Activated CD8-positive, alpha-beta memory T cell treated with anti-CD3 and anti-CD28 coated beads, Interleukin-2, amount 50 U/mL, for 24 hours (primary cell): ENCODE data around the gene IGHMBP2.
"Not testable (repeated sequence)": the region's sequence is repeated elsewhere in the genome, so short reads cannot be mapped to it uniquely, and the experiment has no call there.

Experiments
- DNase-seq: peaks from one replicate; pipeline ENCODE4 v3.0.0-alpha.2; 2020; ENCODE audit errors: extremely low read depth

The IGHMBP2 gene

DNA sequence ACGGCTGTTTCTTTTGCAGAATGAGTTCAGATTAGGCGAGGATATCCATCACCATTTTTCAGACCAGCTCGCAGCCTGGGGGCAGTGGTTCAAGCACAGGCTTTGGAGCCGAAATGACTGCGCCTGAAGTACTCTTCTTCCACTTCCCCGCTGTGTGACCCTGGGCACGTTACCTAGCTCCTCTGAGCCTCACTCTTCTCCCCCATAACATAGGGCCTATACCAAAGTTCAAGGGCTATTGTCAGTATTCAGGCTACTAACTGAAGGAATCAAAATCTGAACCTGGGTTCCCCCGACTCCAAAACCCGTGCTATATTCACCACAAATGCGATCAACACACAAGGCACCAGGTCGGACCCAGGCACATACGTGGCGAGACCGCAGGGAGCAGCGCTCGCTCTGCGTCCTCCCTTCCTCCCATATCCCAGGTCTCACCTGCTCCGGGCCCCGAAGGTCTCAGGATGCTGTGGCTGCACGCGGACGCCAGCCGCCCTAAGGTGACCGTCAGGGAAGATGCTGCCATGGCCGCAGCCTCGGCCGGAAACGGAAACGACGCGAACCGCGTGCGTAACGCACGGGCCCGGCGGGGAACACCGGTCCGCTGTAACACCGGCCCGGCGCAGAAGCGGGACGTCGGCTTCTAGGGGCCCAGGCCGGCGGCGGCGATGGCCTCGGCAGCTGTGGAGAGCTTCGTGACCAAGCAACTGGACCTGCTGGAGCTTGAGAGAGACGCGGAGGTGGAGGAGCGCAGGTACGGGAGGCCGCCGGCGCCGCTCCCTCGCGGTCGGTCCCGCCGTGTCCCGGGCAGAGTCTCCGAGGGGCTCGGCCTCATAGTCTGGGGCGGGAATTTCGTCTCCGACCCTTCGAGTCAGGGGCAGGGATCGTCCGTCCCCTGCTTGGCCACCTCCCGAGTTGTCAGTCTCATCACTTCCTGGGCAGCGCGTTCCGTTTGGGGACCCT, at the start of gene IGHMBP2, which contains the start of gene MRPL21:
Gene IGHMBP2, plus strand, starts transcription at position 604 of the 960 bp plus-strand sequence. Its CDS starts 62 bp downstream, at position 666.
Gene MRPL21, minus strand, starts transcription at position 545 of the 960 bp plus-strand sequence. Its CDS starts 22 bp downstream, at position 523.
- peak; percentile 69 for DNase-seq

DNA sequence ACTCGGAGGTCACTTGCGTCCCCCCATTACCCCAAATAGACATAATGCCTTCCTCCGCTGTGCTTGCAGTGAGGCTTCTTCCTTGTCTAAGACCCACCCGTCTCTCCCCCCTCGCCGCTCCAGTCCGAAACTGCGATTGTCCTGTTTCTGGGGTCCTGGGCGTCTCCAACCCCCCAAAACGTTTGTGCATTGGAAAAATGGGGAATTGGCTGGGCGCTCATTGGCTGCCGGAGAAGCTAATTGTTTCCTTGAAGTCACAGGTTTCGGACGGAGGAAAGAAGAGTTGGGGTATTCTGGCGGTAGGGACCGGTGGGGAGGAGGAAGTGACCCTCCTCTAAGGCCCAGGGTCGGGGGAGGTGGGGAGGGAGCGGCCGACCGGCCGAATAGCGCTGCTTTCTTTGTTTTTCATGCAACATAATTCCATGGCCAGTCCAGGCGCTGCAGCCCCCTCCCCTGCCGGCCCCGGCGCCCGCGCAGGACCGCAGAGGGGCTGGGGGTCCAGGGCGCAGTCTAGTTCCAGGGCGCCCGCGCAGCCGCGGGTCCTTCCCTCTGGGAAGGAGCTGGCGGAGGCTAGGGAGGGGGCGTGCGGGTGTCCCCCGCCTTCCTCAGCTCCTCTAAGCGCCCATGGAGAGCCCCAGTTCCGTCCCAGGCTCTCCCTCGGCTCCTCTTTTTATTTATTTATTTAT, 49.3 kb upstream of the IGHMBP2 start:
- no peak for DNase-seq

DNA sequence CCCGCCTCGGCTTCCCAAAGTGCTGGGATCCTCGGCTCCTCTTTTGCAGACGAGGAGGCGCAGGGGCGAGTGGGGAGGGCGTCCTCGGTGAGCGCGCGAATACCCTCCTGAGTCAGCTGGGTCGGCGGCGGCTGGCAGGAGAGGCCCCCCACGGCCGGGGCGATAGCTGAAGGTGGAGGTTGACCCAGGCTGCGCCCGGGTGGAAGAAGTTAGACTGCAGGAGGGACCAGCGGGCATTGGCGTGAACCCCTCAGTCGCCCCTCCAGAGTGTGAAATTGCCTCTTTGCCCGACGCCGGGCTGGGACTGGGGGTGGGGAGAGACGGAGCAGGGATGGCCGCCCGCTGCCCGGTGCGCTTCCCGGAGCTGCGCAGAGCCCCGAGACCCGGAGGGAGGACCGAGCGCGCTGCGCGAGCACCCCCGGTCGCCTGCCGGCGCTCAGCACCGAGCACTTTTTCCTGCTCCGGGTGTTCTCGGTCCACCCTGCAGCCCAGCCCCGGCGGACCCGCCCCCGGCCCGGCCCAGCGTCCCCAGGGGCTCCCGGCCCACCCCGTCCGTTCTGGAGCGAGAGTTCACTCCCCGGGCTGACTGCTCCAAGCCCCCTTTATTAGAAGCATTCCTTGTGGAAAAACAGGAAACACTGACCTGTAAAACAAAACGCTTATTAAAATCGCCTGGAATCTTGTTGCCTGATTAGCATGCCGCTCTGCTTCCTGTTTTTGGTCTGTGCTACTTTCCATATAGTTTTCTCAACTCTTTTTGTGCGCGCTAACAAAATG, 48.3 kb upstream of the IGHMBP2 start:
- DNase-seq, result no peak

DNA sequence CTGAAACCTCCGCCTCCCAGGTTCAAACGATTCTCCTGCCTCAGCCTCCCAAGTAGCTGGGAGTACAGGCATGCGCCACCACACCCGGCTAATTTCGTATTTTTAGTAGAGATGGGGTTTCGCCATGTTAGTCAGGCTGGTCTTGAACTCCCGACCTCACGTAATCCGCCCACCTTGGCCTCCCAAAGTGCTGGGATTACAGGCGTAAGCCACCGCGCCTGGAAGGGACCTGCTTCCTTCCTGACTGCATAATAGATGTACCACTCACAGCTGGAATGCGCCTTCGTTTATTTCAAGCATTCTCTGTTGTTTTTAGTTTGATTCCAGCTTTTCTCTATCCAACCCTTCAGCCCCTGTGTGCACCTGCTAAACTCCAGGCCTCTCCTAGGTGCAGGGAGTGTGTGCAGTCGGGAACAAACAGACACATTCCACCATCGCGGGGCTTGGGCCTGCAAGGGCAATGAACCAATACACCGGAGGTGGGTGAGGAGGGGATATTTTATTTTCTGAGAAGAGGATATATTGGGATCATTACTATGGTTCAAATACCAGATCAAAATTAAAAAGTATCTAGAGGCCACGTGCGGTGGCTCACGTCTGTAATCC, 47.2 kb upstream of the IGHMBP2 start:
- not testable (repeated sequence) for DNase-seq

DNA sequence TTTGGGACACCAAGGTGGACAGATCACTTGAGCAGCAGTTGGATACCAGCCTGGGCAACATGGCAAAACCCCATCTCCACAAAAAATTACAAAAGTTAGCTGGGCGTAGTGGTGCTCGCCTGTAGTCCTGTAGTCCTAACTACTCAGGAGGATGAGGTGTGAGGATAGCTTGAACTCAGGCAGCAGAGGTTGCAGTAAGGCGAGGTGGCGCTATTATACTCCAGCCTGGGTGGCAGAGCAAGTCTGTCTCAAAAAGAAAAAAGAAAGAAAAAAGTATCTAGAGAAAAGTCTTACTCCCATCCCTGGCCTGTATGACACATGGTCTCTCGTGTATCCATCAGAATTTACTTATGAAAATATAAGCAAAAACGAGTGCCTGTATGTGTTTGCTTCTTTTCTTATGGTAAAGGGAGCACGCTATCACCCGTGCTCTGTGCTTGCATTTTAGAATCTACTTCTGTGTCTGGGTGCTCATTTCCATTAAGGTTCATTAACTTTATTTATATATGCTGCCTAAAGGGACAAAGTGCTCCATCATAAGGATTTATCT, 46.6 kb upstream of the IGHMBP2 start:
- no peak for DNase-seq

DNA sequence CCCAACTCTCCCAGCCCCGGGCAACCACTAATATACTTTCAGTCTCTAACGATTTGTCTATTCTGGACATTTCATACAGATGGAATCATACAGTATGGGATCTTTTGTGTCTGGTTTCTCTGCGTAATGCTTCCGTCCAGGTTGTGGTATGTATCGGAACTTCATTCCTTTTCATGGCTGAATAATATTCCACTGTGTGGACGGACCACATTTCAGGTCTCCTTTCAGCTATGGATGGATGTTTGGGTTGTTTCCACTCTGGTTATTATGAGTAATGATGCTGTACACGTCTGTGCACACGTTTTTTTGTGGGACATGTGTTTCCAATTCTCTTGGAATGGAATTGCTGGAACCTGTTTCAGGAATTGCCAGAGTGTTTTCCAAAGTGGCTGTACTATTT, 44.6 kb upstream of the IGHMBP2 start:
- no peak for DNase-seq

DNA sequence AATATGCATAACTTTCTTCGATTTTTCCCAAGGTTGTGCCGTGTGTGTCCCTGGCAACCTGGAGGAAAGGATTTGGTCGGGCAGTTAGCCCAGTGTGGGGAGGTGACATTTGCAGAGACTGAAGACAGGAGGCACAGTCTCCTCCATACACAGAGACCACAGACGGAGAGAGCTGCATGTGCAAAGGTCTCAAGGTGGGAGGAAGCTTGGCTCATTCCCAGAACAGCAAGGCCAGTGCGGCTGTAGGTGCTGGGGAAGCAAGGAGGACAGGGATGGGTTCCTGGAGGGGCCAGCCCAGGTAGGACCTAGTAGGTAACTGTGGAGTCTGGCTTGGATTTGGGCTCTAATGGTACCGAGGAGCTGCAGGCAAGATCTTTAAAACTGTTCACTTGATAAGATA, 41.3 kb upstream of the IGHMBP2 start:
- no peak for DNase-seq

DNA sequence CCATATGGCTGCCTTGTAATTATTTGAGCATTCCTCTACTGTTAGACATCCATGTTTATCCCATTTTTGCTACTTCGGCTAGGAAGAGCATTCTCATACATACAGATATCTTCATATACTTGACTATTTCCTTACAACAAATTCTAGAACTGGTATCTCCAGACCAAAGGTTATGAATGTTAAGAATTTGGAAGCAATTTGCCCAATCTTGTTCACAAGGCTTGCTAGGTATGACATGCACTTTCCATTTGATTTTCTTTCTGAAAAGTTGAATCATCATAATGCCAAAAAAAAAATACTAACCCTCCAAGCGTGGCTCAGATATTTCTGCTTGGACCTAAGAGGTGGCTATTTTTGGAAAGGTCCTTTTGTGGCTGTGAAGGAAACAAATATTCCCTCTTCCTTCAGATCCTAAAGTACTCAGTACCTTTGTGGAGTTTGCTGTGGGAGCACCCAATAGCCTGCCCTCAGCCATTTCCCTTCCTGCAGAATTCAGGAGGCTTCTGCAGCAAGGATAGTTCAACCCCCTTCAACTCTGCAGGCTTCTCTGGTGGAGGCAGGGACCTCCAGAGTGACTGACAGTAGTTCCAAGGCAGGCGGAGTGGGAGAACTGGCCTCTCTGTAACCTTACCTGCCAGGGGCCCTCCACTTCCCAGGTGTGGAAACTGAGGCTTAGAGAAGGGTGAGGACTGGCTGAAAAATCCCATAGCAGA, 40.0 kb upstream of the IGHMBP2 start:
- no peak for DNase-seq

DNA sequence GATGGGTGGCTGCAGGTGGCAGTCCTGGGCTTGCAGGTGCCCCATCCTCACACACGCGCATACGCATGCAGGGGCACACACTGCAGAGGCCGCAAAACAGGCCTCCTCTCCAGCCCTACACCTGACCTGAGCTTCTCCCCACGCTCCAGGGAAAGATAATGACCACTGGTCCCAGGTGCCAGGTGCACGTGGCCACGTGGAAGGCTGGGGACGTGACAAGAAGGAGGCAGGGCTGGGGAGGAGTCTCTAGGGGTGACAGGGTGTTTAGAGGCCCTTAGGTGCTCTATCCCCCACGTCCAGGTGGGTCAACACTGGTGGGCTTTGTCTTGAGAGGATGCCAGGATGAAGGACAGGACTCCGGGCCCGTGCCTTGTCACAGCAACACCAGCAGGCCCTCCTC, 38.5 kb upstream of the IGHMBP2 start:
- DNase-seq, result no peak

DNA sequence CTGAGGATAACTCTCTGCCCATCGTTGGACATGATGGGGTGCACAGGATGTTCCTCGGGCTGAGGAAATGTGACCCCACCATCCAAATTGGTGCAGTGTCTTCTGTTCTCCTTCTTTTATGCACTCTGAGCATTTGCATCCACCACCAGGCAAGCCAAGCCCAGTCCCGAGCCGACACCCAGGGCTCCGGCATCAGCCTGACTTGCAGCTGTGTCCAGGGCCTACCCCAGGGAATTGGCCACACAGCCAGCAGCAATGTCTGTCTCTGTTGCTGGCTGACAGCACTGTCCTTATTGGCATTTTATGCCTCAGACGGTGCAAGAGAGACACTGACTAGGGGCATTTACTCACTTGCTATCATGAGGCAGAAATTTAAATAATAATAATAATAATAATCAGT, 36.6 kb upstream of the IGHMBP2 start:
- DNase-seq, result no peak

DNA sequence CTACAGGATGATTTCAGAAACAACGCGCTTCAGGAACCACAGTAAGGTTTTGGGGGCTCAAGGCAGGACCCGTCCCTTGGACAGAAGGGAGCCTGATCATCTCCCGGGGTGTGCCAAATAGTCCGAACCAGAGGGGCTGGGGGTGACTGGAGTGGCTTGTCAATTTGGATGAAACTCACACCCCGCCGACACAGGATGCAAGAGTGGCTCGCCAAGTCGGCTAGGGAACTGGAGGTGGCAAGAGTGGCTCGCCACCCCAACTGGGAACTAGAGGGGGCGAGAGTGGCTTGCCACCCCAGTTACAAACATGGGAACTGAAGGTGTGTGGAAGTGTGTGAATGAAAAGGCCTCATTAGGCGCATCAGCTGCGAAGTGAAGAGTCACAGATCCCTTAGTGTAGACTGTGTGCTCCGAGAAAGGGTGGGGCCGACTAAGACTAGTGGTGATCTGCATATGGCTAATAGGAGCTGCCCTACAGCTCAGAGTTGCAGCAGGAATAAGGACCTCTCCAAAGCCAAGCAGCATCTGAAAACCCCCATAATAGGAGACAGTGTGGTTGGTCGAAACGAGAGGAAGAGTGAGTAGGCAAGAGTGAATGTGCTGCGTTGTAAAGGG, 35.4 kb upstream of the IGHMBP2 start:
- no peak for DNase-seq

DNA sequence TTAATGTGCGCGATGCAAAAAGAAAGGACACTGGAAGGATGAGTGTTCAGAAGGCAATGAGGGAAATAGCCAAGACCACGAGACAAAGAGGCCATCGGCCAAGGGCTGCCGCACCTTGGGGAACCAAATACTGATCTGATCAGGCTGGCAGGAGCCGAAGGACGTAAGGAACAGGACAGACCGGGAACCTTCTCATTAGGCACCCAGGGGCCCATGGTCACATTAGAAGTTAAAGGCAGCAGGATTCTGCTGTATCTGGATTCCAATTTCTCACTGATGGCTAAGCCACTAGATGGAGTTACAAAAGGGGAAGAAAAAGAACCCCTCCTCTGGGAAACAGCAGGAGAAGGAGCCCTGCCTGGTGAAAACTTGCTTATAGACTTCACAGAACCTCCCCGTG, 33.2 kb upstream of the IGHMBP2 start:
- DNase-seq, result no peak

DNA sequence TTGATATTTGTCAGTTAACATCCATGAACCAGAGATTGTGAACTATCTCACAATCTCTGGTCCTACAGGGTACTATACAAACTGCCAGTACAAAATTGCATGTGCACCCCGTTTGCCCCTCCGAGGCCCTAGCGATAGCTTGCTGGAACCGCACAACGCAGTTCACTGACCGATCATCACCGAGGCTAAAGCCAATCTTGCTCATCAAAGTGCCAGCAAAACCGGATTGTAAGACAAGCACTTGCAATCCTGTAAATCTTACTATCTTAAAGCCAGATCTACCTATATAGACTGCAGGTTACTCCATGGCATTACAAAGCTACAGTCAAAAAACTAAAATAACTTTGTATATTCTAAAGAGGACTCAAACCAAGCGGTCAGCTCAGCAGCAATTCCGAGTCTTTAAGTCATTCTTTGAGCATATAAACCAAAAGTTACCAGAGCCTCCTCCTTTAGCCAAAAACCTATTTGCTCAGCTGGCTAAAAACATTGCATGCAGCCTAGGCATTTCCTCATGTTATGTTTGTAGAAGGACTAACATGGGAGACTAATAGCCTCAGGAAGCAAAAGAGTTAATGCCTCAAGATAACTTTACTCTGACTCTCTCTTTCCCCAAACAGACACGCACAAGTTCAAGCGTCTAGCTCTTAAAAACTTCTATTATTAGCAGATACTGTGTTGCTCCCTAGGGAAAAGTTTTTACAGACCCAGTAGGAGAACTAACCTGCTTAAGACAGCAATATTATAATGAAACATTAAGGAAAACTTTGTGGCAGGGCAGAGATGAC, 31.3 kb upstream of the IGHMBP2 start:
- DNase-seq, result no peak

DNA sequence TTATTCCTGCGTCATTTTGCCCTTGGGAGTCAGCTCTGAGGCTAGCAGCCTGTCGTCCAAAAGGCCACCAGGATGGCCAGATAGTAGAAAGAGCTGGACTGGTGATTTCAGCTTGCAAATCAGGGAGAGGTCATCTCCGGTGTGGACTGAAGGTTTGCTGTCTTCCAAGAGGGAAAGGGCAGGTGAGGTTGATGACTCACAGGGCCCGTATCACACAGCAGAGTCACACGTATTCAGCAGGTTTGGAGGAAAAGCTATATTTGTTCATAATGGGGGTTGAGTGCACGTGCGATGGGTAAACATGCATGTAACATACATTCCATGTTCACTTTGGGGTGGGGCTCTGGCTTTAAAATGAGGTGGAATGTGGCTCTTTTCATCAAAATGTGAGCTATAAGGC, 25.7 kb upstream of the IGHMBP2 start:
- no peak for DNase-seq

DNA sequence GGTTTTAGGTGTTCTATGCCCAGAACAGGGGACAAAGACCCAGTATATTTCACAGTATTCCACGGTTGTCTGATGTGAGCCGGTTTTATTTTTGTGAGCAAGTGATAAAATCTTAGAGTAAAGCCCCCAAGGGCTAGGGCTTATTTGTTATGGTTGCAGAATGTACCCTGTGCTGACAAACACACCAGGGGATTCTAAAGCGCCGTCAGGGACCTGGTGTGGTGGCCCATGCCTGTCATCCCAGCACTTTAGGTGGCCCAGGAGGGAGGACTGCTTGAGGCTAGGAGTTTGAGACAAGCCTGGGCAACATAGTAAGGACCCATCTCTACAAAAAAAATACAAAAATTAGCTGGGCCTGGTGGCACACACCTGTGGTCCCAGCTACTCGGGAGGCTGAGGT, 22.8 kb upstream of the IGHMBP2 start:
- DNase-seq, result no peak

DNA sequence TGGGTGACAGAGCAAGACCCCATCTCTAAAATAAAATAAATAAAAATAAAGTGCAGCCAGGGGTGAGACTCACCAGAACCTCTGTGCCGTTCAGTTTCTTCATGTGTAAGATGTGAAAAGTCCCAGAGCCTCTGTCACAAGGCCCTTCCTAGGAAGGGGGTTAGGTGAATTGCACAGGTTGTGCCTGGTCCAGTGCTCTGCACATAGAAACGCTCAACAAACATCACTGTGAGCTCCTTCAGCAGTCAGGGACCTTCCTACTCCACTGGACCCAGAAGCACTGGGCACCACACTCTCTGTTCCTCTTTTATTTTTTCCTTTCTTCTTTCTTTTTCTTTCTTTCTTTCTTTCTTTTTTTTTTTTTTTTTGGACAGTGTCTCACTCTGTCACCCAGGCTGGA, 22.4 kb upstream of the IGHMBP2 start:
- DNase-seq, result no peak

DNA sequence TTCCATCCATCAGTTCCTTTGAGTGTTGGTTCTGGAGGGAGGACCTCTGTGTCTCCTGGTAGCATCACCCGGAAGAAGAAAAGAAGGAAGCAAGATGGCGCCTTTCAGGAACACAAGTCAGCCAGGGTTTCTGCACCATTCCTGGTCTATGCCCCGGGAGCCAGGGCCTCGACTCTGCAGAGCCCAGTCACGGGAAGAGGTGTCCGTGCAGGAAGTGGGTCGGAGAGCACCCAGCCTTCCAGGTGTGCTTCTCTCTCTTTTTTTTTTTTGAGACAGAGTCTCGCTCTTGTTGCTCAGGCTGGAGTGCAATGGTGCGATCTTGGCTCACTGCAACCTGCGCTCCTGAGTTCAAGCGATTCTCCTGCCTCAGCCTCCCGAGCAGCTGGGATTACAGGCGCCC, 21.3 kb upstream of the IGHMBP2 start:
- DNase-seq, result no peak

DNA sequence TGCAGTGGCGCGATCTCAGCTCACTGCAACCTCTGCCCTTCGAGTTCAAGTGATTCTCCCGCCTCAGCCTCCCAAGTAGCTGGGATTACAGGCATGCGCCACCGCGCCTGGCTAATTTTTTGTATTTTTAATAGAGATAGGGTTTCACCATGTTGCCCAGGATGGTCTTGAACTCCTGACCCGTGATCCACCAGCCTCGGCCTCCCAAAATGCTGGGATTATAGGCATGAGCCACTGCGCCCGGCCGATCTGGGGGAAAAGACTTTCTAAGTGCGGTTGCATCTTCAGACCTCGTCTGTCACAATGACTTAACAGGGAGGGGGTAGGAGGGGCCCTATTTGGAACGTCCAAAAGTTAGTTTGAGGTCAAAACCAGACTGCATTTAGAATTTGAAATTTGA, 18.9 kb upstream of the IGHMBP2 start:
- DNase-seq, result not testable (repeated sequence)

DNA sequence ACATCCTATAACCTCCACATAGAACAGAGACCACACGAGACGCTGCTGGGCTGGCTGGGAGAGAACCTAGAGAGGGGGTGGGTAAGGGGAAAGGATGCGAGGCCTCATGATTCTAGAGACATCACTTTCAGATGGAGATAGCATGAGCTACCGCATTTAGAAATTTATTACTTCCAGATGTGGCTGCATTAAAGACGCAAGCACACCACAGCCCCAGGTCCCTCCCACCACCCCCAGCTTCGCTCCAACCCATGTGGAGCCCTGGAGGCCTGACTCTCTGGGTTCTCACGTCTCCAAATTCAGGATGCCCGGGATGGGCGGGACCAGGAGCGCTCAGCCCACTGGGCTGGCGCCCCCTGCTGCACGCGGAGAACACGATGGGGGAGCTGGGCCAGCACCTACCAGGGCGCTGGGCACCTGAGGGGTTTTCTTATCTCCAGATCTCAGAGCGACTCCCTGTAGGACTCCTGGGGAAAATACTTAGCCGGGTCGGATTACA, 13.7 kb upstream of the IGHMBP2 start:
- DNase-seq, result no peak
